Posterior vena cava (tissue), 2 donors: ENCODE results near the gene PHACTR3. TPM values are rescaled to one million over a fixed set of nuclear protein-coding genes. Genes with fewer than 3 reads are reported as not detected.
"Not testable (repeated sequence)": the region's sequence is repeated elsewhere in the genome, so short reads cannot be mapped to it uniquely, and the experiment has no call there.

Experiments used
- DNase-seq: peaks from one replicate; pipeline ENCODE4 v3.0.0-alpha.2; 2020; ENCODE audit warnings: low spot score
- intact Hi-C, 2 donors: fragments of 100-400 bp; cut with DNase I; formaldehyde crosslinking; loops; one replicate each; pipeline versions ENCODE4 v1.14.1 to v1.14.2; 2022 to 2023
- long read RNA-seq, 2 donors: library from polyadenylated mRNA; unstranded; transcript quantifications; one replicate each; pipeline ENCODE4 v2.0.0, GENCODE V29; 2020 to 2021
- total RNA-seq, 2 donors: library from RNA; stranded (reverse); fragmentation: NEBNext Ultra II Directional; extraction: Animal tissue kit (Norgen Biotek cat#: 25700); gene quantifications; one replicate each; pipeline ENCODE4 v1.2.1, GENCODE V29; 2021
- donor health status: DM: yes; HTN: yes; CAD: no.
- donor health status: DM: yes; HTN: yes; CAD: no.

Gene PHACTR3
- total RNA-seq = under 1 TPM; 0.19 to 0.43 TPM
- long read RNA-seq, donor 1, partial matches to known transcripts = 0 of 1 reads
- long read RNA-seq, donor 1, other reads (novel, unspliced or antisense) = 0 of 1 reads
- long read RNA-seq, donor 2, partial matches to known transcripts = 0 of 3 reads
- long read RNA-seq, donor 2, other reads (novel, unspliced or antisense) = 1 of 3 reads

DNA sequence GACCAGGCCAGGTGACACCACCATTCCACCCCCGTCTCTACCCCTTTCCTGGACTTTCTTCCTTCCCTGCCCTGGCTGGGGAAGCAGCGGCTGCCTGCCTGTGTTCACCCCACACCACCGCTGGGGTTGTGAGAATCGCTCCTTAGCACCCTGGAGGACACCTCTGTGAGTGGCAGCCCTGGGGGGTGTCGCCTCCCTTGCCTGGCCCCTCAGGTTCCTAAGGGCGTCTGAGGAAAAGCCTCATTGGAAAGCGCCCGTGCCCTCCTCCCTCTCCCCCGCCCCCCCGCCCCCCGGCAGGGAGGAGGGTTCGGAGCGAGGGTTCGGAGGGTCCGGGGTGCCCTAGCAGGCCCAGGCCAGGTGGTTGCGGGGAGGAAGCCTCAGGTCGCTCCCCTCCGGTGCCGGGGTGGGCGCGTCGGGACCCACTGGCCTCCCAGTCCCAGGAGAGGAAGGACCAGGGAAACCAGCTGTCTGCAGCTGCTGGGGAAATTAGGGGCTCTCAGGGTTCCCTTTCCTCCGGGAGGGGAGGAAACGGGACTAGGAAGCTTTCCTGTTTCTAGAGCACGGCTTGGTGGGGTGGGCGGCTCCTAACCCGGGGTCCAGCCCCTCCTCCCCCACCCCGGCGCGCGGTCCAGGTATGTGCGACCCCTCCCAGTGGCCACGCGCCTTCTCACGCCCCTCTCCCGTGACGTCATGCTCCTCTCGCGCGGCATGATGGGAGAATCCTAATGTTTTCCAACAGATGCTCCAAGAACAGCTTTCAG lies at the start of gene PHACTR3:
Gene PHACTR3, plus strand, starts transcription at position 760 of the 761 bp plus-strand sequence. CDS start 475 bp downstream, outside the sequence.
- intact Hi-C loops = no loop called here
- DNase-seq = peak; percentile 78

DNA sequence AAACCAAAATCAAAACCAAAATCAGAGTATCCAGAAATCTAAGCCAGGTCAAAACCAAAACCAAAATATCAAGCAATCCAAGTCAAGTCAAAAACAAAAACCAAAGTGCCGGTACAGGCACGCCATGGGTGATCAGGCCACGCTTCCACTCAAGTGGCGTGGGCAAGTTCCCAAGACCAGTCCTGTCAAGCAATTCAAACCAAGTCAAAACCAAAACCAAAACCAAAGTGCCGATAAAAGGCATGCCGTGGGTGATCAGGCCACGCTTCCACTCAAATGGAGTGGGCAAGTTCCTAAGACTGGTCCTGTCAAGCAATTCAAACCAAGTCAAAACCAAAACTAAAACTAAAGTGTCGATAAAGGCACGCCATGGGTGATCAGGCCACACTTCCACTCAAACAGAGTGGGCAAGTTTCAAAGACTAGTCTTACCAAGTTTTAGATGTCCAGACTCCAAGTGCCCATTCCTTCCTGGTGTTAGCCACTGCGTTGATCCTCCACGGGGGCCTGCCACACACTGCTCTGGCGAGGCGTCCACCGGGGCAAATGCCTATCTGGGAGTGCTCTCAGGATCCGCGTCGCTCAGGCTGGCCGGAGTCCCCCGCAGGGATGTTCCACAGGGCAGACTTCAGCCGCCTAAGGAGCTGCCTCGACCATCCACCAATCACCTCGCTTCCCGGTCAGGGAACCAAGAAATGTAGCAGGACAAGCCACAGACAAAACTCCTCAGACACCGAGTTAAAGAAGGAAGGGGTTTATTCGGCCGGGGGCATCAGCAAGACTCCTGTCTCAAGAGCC lies 46.4 kb upstream of the PHACTR3 start:
- DNase-seq = peak; percentile 72
- intact Hi-C loops = not testable (repeated sequence)

- no peak for DNase-seq
- intact Hi-C loops = no loop called here
Measured at GRCh38 chr20:59559024-59559817, 45.1 kb upstream of the PHACTR3 start.

DNA sequence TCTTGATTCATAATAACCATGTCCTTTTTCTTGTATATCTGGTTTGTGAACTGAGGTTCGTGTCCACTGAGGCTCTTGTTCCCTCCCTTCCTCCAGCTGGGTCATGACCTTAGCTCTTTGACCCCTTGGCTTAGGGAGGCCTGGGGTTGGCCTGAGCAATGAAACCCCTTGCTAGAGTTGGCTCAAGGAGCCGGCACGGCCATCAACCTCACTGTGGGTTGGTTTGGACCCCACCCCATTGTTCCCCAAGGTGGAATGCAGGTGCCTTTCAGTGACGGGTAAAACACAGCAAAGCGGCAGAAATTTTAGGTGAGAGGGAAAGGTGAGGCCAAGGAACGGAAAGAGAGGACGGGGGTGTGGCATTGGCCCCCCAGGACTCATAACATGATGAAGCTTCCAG lies 44.5 kb upstream of the PHACTR3 start:
- no peak for DNase-seq
- intact Hi-C loops = loop anchor here in 1 of 2 donors (10.0 kb wide), 1 partner anchor 195 kb away; no protein-coding TSS in a partner anchor

- no peak for DNase-seq
- intact Hi-C loops = loop anchor here in 1 of 2 donors (10.0 kb wide), 1 partner anchor 194 kb away; no protein-coding TSS in a partner anchor
Measured at GRCh38 chr20:59560588-59561227, 43.6 kb upstream of the PHACTR3 start.

DNA sequence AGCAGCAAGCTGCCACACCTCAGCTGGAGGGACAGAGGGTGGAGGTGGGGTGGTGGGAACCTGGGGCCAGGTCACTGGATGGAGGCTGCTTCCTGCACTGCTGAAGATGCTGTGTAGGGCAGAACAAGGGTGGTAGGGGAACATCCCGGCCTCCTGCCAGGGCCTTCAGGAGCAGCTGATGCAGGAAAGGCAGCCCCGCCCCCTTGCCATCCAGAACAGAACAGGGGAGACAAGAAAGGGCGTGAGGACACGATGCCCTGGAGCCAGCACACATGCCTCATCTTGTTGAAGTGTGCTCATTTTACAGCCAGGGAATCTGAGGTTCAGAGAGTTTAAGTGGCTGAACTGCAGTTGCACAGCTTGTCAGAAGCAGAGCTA lies 43.1 kb upstream of the PHACTR3 start:
- intact Hi-C loops = loop anchor here in 1 of 2 donors (10.0 kb wide), 1 partner anchor 194 kb away; no protein-coding TSS in a partner anchor
- DNase-seq = no peak

GRCh38 chr20:59561614-59562277 lies 42.6 kb upstream of the PHACTR3 start:
- DNase-seq = no peak
- intact Hi-C loops = loop anchor here in 1 of 2 donors (10.0 kb wide), 1 partner anchor 193 kb away; no protein-coding TSS in a partner anchor

GRCh38 chr20:59564171-59564570 lies 40.2 kb upstream of the PHACTR3 start:
- DNase-seq = peak; percentile 74
- intact Hi-C loops = loop anchor here in 1 of 2 donors (10.0 kb wide), 1 partner anchor 191 kb away; no protein-coding TSS in a partner anchor

DNA sequence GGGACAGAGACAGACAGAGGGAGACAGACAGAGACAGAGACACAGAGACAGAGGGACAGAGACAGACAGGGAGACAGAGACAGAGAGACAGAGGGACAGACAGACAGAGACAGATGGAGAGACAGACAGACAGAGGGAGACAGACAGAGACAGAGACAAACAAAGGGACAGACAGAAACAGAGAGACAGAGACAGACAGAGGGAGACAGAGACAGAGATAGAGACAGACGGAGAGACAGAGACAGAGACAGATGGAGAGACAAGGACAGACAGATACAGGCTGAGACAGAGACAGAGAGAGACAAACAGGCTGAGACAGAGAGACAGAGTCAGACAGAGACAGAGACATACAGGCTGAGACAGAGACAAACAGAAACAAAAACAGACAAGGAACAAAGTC lies 39.4 kb upstream of the PHACTR3 start:
- intact Hi-C loops = loop anchor here in 1 of 2 donors (10.0 kb wide), 1 partner anchor 190 kb away; no protein-coding TSS in a partner anchor
- DNase-seq = no peak

DNA sequence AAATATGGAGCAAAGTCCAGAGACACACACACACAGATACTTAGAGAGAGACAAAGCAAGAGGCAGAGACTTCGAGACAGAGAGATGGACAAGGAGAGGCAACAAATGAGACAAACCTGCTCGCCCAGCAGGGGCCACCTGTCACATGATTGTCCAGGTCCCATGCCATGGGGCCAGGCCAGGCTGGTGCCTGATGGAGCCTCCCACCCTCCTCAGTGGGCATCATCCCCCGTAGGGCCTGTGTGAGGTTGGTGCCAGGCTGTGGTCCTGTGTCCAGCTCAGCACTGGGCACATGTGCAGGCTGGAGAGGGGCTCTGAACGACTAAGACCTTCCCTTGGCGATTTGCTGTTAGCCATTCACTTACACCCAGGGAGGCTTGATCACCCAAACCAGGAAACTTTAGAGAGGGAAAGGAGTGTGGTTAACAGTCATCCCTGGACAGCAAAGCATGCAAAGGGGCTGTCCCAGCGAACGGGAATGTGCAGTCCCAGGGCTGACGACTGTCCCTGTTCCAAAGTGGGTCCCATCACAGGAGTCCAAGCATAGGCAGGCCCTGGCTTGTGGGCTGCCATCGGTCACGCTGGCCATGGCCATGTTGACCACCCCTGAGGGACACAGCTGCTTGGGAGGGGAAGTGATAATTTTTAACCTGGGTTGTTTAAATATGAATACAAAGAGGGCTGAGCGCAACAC lies 38.4 kb upstream of the PHACTR3 start:
- DNase-seq = no peak
- intact Hi-C loops = loop anchor here in 1 of 2 donors (10.0 kb wide), 1 partner anchor 189 kb away; no protein-coding TSS in a partner anchor

- DNase-seq = peak; percentile 75
- intact Hi-C loops = loop anchor here in 1 of 2 donors (10.0 kb wide), 1 partner anchor 188 kb away; no protein-coding TSS in a partner anchor
Measured at GRCh38 chr20:59566631-59567524, 37.5 kb upstream of the PHACTR3 start.

DNA sequence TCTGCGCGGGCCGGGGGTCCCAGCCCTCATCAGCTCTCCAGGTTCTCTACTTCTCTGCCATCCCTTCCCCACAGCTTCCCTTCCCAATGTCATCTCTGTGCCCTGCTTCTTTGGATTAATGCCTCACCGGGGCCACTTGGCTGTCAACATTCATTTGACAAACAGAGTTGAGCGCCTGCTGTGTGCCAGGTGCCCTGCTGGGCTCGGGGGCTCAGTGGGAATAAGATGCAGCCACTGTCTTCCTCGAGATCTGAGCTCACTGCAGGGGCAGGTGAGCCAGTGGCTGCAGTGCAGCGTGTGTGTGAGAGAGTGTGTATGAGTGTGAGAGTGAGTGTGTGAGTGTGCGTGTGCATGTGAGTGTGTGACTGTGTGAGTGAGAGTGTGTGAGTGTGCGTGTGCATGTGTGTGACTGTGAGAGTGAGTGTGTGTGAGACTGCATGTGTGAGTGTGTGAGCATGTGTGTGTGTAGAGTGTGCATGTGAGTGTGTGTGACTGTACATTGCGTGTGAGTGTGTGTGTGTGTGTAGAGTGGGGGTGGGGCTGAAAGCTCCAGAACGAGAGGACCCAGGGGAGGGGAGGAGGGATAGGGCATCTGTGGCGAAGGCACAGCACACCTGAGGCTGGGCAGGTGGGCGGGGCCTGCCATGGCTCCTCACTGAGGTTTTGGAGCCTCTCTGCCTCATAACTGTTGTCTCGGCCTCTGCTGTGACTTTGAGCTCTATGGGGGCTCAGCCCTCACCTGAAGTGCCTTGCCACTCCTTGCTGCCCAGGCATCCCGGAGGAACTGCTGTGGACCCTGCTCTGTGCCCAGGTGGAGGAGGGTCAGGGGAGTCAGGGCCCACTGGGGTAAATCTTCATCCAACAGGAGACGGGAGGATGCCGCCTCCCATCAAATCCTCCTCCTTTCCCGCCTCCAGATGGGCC lies 36.5 kb upstream of the PHACTR3 start:
- intact Hi-C loops = loop anchor here in 1 of 2 donors (10.0 kb wide), 1 partner anchor 187 kb away; no protein-coding TSS in a partner anchor
- no peak for DNase-seq

GRCh38 chr20:59568509-59569024 lies 35.8 kb upstream of the PHACTR3 start:
- DNase-seq = no peak
- intact Hi-C loops = loop anchor here in 1 of 2 donors (10.0 kb wide), 1 partner anchor 186 kb away; no protein-coding TSS in a partner anchor

DNA sequence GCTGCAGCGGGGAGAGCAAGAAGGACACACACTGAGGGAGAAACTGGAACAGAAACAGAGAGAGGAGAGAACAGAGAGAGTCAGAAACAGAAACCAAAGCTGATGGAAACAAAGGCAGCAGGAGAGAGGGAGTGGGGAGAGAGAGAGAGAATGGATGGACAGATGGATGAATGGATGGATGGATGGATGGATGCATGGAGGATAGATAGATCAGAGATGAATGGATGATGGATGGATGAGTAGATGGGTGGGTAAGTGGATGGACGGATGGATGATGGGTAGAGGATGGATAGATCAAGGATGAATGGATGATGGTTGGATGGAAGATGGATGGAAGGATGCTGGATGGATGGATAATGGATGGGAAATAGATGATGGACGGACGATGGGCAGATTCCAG lies 35.0 kb upstream of the PHACTR3 start:
- no peak for DNase-seq
- intact Hi-C loops = loop anchor here in 1 of 2 donors (10.0 kb wide), 1 partner anchor 185 kb away; no protein-coding TSS in a partner anchor

DNA sequence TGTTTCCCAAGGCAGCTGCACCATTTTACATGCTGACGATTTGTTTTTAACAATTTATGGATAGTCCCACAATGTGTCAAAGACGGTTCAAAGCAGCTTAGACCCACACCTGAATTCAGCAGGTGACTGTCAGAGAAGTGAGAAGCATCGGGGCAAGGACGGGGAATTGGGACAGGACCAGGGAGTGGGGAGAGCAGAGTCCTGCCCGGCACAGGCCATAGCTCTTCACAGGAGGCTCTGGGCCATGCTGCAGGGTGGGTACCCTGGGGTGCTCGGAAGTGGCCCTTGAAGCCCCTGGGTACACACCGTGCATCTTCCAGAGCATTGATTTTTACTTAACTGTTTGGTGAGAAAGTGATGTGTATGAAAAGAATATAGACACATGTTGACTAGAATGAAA lies 33.2 kb upstream of the PHACTR3 start:
- DNase-seq = no peak
- intact Hi-C loops = loop anchor here in 1 of 2 donors (2.0 kb wide), 1 partner anchor 180 kb away; no protein-coding TSS in a partner anchor
